HG03432 (cell line): ENCODE measurements around the gene AKNA.
"Not testable (repeated sequence)": the region's sequence is repeated elsewhere in the genome, so short reads cannot be mapped to it uniquely, and the experiment has no call there.

Source experiments
- ATAC-seq: cut with Tn5 transposase; IDR thresholded peaks from one replicate; pipeline ENCODE4 v1.9.1; 2021; ENCODE audit warnings: mild to moderate bottlenecking, moderate library complexity; ENCODE audit not compliant: unreplicated experiment

AKNA gene

DNA sequence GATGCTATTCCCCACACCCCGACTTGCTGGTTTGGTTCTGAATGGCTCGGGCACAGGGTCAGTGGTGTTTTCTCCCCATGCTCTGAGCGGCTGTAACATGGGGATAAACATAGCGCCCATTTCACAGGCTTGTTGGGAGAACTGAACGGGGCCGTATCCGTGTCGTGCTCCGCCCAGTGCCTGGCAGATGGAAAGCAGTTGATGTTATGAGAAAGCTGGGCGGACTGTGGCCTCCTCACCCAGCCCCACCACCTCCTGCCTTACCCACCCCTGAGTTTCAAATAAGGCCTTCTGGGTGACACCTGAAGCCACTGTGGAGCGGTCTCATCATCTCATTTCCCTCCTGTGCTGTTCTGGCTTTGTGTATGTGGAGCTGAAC is 43.6 kb downstream of the AKNA start:
- no peak for ATAC-seq

DNA sequence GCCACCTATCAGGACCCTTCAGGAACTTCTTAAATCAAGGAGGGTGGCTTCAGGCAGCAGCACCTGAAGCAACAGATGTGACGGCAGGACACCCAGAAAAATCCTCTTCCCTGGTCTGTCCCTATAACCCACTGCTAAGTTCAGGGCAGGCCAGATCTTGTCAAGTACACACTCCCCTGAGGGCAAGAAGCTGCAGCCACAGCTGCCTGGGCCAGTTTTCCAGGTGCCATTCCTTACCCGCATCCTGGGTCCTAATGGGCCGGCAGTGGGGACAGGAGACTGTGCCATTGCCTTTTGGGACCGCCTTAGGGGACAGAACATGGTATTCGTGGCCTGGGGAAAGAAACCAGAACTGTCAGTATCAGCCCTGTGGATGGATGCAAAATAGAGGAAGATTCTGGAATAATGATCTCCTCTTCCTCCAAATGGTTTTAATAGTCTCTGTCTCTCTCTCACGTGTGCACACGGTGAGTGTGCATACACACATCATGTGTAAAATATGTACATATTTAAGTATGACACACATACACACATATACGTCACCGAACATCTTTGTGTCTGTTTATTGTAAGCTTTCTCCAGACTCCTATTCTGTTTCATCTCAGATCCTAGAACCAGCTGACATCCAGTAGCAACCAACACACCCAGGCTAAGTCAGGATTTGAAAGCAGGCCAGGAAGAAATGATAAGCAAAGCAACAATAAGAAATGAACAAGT is 44.2 kb downstream of the AKNA start:
- no peak for ATAC-seq

DNA sequence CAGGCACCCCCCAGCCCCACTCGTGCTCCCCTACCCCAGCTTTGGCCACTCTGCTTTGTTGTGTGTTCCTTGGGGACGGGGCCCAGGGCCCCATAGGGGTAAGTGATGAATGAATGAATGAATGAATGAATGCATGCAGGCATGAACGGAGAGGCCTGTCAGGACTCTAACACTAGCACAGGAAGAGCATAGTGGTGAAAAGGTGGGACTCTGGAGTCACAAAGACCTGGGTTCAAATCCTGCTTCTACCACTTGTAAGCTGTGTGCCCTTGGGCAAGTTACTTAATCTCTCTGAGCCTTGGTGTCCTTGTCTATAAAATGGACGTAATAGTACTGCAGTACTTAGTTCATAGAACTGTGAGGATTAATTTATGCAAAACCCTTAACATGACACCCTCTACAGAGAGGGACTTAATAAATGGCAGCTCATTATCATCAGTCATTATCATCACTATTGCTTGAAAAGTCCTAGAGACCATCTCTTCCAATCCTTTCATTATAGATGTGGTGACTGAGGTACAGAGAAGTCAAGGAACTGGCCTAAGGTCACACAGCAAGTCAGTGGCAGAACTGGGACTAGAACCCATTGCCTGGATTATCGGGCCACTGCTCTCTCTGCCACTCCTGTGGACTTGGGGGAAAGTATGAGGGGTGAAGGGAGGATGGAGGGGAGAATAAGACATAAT is 44.9 kb downstream of the AKNA start:
- ATAC-seq, result no peak

DNA sequence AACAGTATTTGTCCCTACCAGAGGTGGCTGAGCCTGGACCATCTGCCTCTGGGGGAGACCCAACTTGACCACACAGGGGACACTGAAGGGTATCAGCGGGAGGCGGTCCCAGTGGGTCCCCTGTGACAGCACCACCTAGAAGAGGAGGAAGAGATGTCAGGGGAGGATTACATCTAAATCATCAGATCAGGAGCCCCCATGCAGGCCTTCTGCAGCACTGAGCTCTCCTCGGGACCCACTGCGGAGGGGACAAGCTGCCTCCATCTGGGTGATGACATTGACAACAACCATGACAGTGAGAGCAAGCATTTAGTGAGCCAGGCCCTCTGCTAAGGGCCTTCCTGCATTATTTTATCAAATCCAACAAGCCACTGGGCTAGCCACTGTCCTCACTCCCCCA is 45.8 kb downstream of the AKNA start:
- no peak for ATAC-seq

DNA sequence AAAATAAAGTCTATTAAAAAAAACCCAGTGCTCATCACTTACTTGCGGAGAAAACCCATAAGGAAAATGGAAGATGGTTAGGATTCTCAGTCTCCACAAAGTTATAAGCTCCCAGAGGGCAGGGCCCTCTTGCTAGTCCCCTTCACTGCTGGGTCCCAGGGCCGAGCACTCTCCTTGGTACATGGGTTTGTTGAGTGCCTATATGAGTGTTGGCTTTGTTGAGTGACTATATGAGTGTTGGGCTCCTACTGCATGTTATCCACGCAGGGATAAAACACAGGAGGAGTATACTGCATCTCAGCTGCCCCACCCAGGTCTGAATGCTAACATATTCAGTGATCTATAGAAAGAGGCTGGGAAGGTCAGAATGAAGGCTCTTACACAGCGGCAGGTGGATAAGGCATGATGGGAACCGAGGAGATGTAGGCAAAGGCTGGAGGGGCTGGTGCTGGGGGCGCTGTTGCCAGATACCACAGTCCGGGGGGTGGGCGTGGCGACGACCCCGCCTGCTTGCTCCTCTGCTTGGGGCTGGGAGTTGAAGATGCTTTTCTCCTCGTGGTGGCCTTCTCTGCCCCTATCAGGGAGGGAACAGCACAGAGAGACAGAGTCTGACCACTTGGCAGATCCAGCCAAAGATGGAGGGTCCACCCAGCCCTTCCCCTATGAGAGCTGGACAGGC is 46.5 kb downstream of the AKNA start:
- ATAC-seq, result no peak

DNA sequence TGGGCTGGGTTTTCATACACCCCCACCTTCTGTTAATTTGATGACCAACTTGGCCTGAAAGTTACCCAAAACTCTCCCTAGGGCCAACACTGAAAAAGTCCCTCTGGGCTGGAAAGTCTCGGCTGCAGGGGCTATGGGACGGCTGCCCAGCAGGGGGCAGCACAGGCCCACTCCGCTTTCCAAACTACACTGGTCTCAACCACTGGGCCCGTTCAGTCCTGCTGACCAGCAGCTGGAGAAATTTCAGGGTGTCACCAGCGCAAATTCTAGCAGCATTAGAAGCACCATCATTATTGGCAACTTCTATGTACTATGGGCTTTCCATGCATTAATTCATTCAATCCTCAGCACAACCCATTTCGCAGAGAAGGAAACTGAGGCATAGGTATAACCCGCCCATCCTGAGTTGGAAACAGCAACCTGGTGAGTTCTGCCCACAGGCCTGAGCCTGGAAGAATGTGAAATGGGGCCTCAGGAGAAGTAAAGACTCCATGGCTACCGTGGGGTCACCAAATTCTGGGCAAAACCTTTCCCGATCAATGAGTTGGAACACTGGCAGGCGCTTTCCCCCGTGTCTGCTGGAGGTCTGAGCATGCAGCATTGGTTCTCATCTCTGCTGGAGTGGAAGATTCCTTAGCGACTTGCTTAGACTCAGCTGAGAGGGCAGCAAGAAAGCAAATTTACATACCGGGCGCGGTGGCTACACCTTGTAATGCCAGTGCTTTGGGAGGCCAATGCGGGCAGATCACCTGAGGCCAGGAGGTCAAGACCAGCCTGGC is 48.5 kb downstream of the AKNA start:
- ATAC-seq, result peak; percentile 76

DNA sequence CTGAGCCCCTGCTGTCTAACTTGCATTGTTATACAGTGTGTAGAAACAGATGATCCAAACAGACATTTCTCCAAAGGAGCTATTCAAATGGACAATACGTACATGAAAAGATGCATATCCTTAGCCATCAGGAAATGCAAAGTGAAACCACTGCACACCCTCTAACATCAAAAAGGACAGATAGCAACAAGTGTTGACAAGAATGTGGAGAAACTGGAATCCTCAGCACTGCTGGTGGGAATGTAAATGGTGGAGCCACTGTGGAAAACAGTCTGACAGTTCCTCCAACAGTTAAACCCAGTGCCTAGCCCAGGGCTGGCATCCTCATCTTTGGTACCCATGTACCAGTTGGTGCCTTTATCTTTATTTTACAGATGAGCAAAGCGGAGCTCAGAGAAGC is 49.6 kb downstream of the AKNA start:
- ATAC-seq, result no peak

DNA sequence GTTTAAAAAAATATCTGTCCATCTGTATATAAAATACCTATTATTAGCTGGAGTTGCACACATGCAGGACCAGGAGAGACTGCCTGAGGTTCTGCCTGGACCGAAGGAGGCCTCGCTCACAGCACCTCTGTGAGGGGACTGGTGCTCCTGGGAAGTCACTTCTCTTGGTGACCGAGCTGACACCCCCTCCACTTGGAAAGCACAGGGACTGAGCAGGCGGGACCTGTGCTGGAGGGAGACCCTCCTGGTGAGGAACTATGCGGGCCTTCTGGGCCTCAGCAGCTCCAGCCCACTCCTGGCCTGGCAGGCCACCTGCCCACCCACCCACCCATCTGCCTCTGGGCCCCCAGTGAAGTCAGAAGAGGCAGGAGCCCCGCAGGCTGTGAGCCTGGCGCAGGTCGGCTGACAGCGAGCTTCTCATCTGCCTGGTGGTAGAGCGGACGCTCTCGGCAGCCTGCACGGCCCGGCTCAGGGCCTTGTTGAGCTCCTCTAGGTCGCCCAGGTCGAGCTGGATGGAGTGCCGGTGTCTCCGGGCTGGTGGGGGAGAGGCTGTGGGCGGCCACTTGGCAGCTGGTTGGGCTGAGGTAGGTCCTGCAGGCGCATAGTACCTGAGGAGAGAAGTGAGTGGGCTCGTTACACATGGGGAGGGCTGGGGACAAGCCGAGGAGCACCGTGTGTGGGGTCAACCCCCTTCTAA is 50.9 kb downstream of the AKNA start:
- no peak for ATAC-seq

DNA sequence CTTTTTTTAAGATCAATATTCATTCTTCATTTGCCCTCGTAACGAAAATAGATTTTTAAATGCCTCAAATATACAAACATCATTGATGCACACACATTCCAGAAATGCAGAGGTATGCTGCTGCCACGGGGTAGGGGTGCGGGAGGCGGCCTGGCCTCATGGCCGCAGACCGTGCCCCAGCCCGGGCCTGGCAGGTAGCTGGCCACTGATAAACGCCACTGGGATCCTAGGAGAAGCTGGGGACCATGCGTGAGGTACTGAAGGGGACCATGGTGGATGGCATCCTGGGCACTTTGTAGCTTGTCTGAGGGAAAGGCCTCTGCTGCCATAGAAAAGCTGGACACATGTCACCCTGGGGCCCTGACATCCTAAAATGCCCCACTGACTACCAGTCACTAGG is 51.6 kb downstream of the AKNA start:
- ATAC-seq, result no peak

DNA sequence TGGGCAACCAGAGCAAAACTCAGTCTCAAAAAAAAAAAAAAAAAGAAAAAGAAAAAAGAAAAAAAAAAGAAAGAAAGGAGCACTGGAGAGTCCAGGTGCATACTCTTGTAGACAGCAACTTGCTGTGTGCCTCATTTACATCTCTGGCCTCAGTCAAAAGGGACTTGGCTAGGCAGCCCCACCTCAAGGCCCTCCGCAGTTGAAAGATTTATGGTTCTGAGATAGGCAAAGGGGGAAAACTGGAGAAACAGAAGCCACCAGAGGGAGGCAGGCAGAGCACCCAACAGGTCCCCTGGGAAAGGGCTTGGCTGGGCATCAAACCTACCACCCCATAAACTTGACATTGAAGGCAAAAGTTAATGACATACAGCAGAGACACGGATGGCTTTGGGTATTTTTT is 52.0 kb downstream of the AKNA start:
- no peak for ATAC-seq

DNA sequence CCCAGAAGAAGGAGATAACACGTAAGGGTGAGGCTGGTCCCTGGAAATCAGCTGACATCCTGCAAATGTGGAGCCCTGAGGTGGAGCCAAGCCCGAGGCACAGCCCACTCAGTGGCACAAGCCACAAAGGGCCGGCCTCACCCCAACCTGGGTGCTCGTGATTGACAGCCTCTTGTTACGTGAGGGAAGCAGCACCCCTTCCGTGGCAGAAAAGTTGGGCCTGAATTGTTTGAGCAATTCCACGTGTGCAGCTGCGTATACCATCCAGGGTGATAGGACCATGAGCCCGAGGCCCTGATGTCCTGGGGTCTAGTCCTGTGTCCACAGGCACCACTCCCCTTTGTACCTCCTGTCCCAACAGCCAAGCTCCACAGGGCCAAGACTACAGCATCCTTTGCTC is 53.3 kb downstream of the AKNA start:
- ATAC-seq, result no peak

DNA sequence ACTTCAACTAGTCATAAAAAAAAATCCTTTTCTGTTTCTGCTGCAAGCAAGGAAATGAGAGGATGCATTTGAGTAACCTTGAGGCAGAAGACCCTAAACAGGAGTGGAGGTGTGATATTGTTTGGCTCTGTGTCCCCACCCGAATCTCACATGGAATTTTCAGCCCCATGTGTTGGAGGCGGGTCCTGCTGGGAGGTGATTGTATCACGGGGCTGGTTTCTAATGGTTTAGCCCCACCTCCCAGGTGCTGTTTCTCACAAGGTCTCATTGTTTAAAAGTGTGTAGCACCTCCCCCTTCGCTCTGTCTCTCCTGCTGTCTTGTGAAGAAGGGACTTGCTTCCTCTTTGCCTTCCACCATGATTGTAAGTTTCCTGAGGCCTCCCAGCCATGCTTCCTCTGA is 54.1 kb downstream of the AKNA start:
- not testable (repeated sequence) for ATAC-seq

DNA sequence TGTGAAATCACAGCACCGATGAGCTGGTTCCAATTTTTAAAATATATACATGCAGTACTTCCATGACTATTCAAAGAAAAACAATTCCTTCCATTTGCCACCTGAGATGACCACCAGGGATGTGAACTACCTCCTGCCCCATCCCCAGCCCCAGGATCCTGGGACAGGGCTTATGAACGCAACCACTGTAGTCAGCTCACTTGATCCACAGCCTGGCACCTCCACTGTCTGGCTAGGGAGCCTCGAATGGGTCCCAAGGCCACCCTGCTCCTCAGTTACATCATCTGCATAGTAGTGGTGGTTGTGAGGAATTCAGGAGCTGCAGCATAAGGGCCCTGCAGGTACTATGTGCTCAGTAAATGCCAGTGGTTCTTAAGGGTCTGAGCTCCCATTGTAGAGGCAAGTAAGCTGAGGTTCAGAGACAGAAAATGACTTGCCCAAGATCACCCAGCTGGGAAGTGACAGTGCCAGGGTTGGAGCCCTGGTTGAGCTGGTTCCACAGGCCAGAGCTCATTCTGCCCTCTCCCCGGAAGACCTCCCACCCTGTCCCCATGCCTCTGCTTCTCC is 55.2 kb downstream of the AKNA start:
- ATAC-seq, result not testable (repeated sequence)

DNA sequence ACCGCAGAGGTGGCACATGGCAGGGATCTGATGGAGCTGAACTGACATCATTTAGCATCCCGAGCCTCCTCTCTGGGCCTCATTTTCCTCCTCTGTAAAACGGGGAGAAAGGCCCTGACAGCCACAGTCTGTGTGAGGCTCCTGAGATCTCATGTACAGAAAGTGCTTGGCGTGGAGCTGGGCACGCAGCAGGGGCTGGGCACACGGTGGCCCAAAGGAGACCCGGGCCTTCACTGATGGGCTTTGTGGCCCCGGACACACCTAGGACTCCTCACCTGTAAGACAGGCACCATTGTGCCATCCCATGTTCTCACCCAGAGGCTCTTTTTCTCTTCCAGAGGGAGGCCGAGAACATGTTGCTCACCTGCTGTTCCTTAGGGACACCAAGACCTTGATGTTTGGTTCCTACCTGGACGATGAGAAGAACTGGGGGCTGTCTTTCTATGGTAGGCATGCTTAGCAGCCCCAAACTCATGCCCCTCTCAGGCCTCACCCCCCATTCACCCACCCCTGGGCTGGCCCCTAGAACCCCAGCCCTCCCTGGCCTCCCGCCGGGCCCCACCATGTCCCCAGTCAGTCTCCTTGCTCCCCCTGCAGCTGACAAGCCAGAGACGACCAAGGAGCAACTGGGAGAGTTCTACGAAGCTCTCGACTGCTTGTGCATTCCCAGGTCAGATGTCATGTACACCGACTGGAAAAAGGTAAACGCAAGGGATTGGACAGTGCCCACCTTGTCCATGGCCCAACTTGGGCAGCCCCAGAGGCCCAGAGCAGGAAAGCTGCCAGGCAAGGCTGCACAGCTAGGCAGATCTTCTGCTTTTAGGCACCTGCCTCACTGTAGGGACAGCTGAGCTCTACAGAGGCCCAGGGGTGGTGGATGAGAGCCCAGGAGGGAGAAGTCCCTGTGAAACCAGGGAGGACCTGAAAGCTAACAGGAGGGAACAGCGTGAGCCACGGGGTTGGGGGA is 56.3 kb downstream of the AKNA start:
- ATAC-seq, result not testable (repeated sequence)

DNA sequence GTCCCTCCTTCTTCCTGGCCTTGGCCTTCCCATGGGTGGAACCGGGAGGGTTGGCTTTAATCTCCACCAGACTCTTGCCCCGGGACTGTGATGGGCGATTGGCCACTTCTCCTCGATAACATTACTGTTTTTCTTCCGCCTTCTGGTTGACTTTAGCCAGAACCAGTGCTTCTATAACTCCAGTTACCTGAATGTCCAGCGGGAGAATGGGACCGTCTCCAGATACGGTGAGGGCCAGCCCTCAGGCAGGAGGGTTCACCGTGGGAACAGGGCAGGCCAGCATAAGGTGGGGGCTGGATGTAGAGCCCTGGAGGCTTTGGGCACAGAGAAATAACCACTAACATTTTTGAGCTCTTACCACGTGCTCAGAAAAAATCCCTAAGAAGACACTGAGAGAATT is 57.1 kb downstream of the AKNA start:
- no peak for ATAC-seq

DNA sequence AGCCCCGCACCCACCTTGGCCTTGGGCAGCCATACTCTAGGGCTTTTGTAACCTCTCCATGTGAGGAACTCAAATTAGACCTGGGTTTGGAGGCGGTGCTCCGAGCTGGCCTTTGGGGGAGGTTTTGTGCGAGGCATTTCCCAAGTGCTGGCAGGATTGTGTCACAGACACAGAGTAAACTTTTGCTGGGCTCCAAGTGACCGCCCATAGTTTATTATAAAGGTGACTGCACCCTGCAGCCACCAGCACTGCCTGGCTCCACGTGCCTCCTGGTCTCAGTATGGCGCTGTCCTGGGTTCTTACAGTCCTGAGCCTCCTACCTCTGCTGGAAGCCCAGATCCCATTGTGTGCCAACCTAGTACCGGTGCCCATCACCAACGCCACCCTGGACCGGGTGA is 58.2 kb downstream of the AKNA start, which contains the start of gene ORM2:
ORM2 (plus strand) TSS at position 245 of the 398 bp plus-strand sequence; CDS start at position 281, 36 bp downstream.
- ATAC-seq, result not testable (repeated sequence)

DNA sequence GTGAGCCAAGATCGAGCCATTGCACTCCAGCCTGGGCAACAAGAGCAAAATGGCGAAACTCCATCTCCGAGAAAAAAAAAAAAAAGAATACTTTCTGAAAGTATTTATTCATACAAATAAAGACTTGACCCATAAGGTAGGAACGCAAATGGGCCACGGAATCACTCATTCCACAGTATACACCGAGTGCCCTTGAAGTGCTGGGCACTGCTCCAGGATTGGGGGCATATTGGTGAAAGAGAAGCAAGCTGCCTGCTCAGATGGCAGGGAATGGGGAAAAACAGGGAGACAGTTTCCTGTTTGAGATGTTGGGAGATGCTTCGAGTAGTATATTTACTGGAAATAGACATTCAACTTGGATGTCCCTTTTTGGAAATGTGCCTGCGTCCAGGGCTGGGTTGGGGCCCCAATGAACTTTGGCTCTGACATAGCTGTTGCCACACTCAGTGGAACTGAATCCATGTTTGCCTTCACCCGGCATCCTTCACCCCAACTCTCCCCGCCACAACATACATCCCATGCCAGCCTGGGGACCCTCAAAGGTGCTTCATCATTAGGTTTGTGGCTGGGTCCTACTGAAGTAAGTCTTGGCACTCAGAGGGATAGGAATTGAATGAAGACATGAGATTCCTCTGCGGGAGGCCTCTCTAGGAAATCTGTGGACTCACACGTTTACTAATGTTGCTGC is 58.7 kb downstream of the AKNA start:
- not testable (repeated sequence) for ATAC-seq

DNA sequence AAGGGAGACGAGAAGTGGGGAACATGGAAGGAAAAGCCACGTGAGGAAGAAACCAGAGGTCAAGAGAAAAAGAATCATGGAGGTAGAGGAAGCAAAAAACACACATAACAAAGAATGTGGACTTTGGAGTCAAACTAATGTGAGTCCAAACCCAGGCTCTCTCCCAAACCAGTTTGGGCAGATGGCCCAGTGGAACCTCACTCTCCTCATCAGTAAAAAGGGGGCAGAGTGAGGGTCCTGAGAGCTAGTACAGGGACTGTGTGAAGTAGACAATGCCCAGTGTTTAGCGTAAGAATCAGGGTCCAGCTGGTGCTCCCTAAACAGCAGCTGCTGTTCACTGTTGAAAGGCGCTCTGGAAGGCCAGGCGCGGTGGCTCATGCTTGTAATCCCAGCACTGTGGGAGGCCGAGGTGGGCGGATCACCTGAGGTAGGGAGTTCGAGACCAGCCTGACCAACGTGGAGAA is 59.4 kb downstream of the AKNA start:
- ATAC-seq, result not testable (repeated sequence)
